ENCODE data around the gene SP1. TPM values are rescaled to one million over a fixed set of nuclear protein-coding genes. Genes with fewer than 3 reads are reported as not detected.

The SP1 gene
- total RNA-seq, 6 experiments from 2014 or later, result 38.2 to 51.8 (median 43.5) TPM

GRCh38 chr12:53452159-53453077 is 72.4 kb downstream of the SP1 start:
- peak; percentile 77 for TF ChIP-seq CTCF (IDR thresholded peaks at IDR 0.05)
- DNase-seq, result peak; percentile 73
- Mint-ChIP-seq H3K4me1 (ENCODE audit: low read depth) (peaks cover 44% of the 10 kb centered on the region), H3K27ac (peak overlapping the region; percentile 99), H3K27me3 (ENCODE audit: insufficient read depth) (peaks cover 8% of the 10 kb centered on the region), H3K4me3 (peak overlapping the region; percentile 93), H3K36me3 (ENCODE audit: low read depth) (peaks cover 48% of the 10 kb centered on the region), H3K9me3 (no peaks in the 10 kb centered on the region)

GRCh38 chr12:53453953-53454640 is 74.1 kb downstream of the SP1 start:
- Mint-ChIP-seq H3K27ac (peak overlapping the region; percentile 99), H3K4me3 (peak overlapping the region; percentile 93), H3K27me3 (ENCODE audit: insufficient read depth) (peaks cover 12% of the 10 kb centered on the region), H3K4me1 (ENCODE audit: low read depth) (peaks cover 46% of the 10 kb centered on the region), H3K9me3 (no peaks in the 10 kb centered on the region), H3K36me3 (ENCODE audit: low read depth) (peaks cover 44% of the 10 kb centered on the region)
- no peak for TF ChIP-seq CTCF (IDR thresholded peaks at IDR 0.05)
- no peak for DNase-seq

- Mint-ChIP-seq H3K9me3 (no peaks in the 10 kb centered on the region), H3K27me3 (ENCODE audit: insufficient read depth) (peaks cover 13% of the 10 kb centered on the region), H3K4me1 (ENCODE audit: low read depth) (peaks cover 51% of the 10 kb centered on the region), H3K27ac (peak overlapping the region; percentile 99), H3K36me3 (ENCODE audit: low read depth) (peaks cover 48% of the 10 kb centered on the region), H3K4me3 (peak overlapping the region; percentile 93)
- no peak for DNase-seq
- no peak for TF ChIP-seq CTCF (IDR thresholded peaks at IDR 0.05)
These were observed 74.7 kb downstream of the SP1 start for GRCh38 chr12:53454707-53455106.

GRCh38 chr12:53456654-53457366 is 76.8 kb downstream of the SP1 start:
- Mint-ChIP-seq H3K4me3 (no peak overlapping the region), H3K36me3 (ENCODE audit: low read depth) (peaks cover 66% of the 10 kb centered on the region), H3K9me3 (no peaks in the 10 kb centered on the region), H3K4me1 (ENCODE audit: low read depth) (peaks cover 54% of the 10 kb centered on the region), H3K27ac (peak overlapping the region; percentile 57; the same call in 1 of the 2 replicates), H3K27me3 (ENCODE audit: insufficient read depth) (peaks cover 11% of the 10 kb centered on the region)
- DNase-seq, result no peak
- TF ChIP-seq CTCF (IDR thresholded peaks at IDR 0.05), result no peak

GRCh38 chr12:53459097-53459496 is 79.1 kb downstream of the SP1 start:
- no peak overlapping the region for H3K4me3 Mint-ChIP-seq
- H3K9me3 Mint-ChIP-seq, result no peaks in the 10 kb centered on the region
- TF ChIP-seq CTCF (IDR thresholded peaks at IDR 0.05), result no peak
- peaks cover 65% of the 10 kb centered on the region for H3K36me3 Mint-ChIP-seq (ENCODE audit: low read depth)
- DNase-seq, result no peak
- peaks cover 60% of the 10 kb centered on the region for H3K4me1 Mint-ChIP-seq (ENCODE audit: low read depth)
- H3K27ac Mint-ChIP-seq, result peak overlapping the region; percentile 71
- peaks cover 7% of the 10 kb centered on the region; the same call in 1 of the 2 replicates for H3K27me3 Mint-ChIP-seq (ENCODE audit: insufficient read depth)

Data from HFFc6 (cell line).